ENCODE data around the gene NSMF. TPM values are rescaled to one million over a fixed set of nuclear protein-coding genes. Genes with fewer than 3 reads are reported as not detected.

NSMF gene
- total and polyA plus RNA-seq, 10 of the 15 experiments (the other 5 are each of a cell fraction or from before 2014, with no cell fraction given), result 0.13 to 44.3 (median 13.4) TPM

GRCh38 chr9:137494104-137494544, 35.0 kb upstream of the NSMF start (continued):
- no peak for TF ChIP-seq FOXM1 (IDR thresholded peaks at IDR 0.05; ENCODE audit: low read depth, low read length)
- no peak for TF ChIP-seq PBX3 (IDR thresholded peaks at IDR 0.05; ENCODE audit: insufficient replicate concordance, low read depth, low read length)
- no peak for TF ChIP-seq CREB1 (IDR thresholded peaks at IDR 0.05; ENCODE audit: low read depth)
- TF ChIP-seq GABPA (IDR thresholded peaks at IDR 0.05; ENCODE audit: low read depth), result no peak
- TF ChIP-seq RELB (IDR thresholded peaks at IDR 0.05; ENCODE audit: low read depth), result no peak

GRCh38 chr9:137493364-137494103, 34.4 kb upstream of the NSMF start:
- RAD21 ChIA-PET (ENCODE audit: unreplicated experiment), result no interaction called here
- CTCF ChIA-PET, result no interaction called here
- no peaks in the 10 kb centered on the region for H3K27me3 ChIP-seq (replicated peaks in 1 of 2; ENCODE audit: control insufficient read depth in 2 of 2, insufficient read depth in 2 of 2, low read length in 1 of 2)
- no peak overlapping the region for H2AFZ ChIP-seq (ENCODE audit: control insufficient read depth, low read depth, low read length)
- H3K36me3 ChIP-seq (ENCODE audit: control insufficient read depth in 2 of 2, insufficient read depth in 2 of 2, low read length in 1 of 2), result no peaks in the 10 kb centered on the region
- H3K4me1 ChIP-seq (ENCODE audit: control insufficient read depth, insufficient read depth, low read length), result no peaks in the 10 kb centered on the region
- no peaks in the 10 kb centered on the region for H4K20me1 ChIP-seq (ENCODE audit: control insufficient read depth, insufficient read depth)
- no peaks in the 10 kb centered on the region for H3K79me2 ChIP-seq (ENCODE audit: control insufficient read depth, insufficient read depth, low read length)
- no peak overlapping the region for H3K4me2 ChIP-seq (ENCODE audit: control insufficient read depth, insufficient read depth)
- in situ Hi-C loops (cut with MboI), result no loop called here
- no peak overlapping the region for H3K9ac ChIP-seq (ENCODE audit: control insufficient read depth, insufficient read depth, low read length)
- DNase-seq (ENCODE audit: low read depth, low spot score) (no peak), FAIRE-seq (no peak), ATAC-seq (no peak)
- no peak overlapping the region for H3K4me3 ChIP-seq
- intact Hi-C loops (cut with micrococcal nuclease; ENCODE audit: unreplicated experiment), result no loop called here
- H3K27ac ChIP-seq (ENCODE audit: control insufficient read depth, insufficient read depth), result no peak overlapping the region
- 51% methylated on average over 16 of the region's 16 CpGs for WGBS (ENCODE audit: insufficient coverage, insufficient replicate concordance, low lambda C conversion rate, missing lambda C conversion rate)
- no TSS peak for BruUV-seq (replicated peaks)
- SMC1A ChIA-PET (ENCODE audit: uncharacterized antibody, unreplicated experiment), result no interaction called here
- H3K9me3 ChIP-seq (replicated peaks; ENCODE audit: control insufficient read depth, insufficient read depth, low read length), result no peaks in the 10 kb centered on the region
- POLR2A ChIA-PET, result no interaction called here
- TF ChIP-seq CEBPZ (IDR thresholded peaks at IDR 0.05; ENCODE audit: low read depth, low read length) (no peak), RB1 (IDR thresholded peaks at IDR 0.05; ENCODE audit: borderline replicate concordance) (no peak), MXI1 (IDR thresholded peaks at IDR 0.05; ENCODE audit: low read depth, low read length) (no peak), HSF1 (IDR thresholded peaks at IDR 0.05; ENCODE audit: low read depth, low read length) (no peak), ZBTB33 (IDR thresholded peaks at IDR 0.05) (no peak)
